Stimulated activated naive CD8-positive, alpha-beta T cell treated with anti-CD3 and anti-CD28 coated beads, Interleukin-15, Interleukin-2, amounts not matched to agents 100 U/mL and 50 U/mL, for 24 hours (primary cell): Measurements from ENCODE around the gene ADIRF.
"Not testable (repeated sequence)": the region's sequence is repeated elsewhere in the genome, so short reads cannot be mapped to it uniquely, and the experiment has no call there.

ENCODE experiments used
- ATAC-seq: fragments of 150-1000 bp; cut with Tn5 transposase; one replicate; pipeline ENCODE4 v1.10.0; 2021
- DNase-seq: peaks from one replicate; pipeline ENCODE4 v3.0.0; 2021

The ADIRF gene

DNA sequence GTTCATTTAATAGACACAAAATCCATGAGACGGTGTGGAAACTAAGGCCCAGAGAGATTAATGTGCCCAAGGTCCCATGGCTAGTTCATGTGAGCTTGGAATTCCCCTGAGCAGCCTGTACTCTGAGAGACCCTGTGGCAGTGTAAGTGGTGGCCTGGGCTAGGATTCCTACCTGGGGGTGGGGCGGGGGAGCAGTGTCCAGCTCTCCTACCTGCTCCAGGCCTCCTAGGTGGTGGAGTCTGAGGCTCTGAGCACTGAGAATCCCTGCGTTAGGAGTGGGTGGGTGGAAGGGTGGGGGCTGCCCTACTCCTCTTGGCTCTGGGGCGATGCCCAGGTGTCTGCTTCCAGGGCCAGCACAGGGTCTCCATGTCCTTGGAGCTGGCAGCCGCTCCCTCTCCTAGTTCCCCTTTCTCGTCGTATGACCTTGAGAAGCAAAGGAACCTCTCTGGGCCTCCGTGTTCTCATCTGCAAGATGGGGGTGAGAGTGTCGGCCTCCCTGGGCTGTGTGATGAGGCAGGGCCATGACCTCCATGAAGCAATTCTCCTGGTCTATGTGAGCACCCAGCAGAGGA, 7.3 kb upstream of the ADIRF start:
- no peak for DNase-seq
- no peak for ATAC-seq

GRCh38 chr10:86961481-86962091, 6.7 kb upstream of the ADIRF start:
- ATAC-seq, result no peak
- no peak for DNase-seq

DNA sequence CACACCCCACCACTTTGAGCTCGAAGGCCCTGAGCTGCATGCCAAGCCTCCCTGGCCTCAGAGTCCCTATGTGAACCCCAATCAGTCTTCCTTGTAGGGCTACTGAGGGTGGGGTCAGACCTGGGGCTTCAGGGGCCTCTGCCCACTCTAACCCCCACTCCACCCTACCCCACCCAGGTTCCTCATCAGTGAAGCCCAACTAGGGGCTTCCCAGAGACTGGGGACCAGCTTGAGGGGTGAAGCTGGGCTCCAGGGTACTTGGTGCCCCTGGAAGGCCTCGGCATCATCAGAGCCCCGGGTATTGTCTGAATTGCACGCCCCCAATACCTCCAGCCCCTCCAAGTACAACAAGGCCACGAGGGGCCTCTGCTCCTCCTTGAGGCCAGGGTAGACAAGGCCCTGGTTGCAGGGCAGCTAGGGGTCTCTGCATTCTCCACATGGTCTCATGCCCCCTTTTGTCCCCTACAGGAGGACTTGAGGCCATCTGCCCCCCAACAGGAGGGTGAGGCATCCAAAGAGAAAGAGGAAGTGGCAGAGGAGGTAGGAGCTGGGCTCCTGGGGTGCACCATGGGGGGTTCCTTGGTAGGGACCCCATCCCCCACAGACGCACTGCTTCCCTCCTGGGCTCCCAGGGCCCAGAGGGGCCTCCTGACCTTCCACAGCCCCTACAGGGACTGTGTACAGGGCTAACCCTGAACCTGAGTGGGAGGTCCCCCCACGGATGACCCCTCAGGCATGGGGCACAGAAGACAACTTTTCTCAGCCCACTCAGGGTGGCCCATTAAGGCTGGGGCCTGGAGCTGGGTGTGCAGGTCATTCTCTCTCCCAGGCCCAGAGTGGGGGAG, 5.9 kb upstream of the ADIRF start:
- no peak for ATAC-seq
- DNase-seq, result no peak

DNA sequence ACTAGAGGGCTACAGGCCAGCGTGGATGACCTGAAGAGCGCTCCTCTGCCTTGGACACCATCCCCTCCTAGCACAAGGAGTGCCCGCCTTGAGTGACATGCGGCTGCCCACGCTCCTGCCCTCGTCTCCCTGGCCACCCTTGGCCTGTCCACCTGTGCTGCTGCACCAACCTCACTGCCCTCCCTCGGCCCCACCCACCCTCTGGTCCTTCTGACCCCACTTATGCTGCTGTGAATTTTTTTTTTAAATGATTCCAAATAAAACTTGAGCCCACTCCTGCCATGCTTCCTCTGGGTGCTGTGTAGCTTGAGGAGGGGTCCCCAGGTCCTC, 5.3 kb upstream of the ADIRF start:
- ATAC-seq, result no peak
- DNase-seq, result no peak

- DNase-seq, result no peak
- no peak for ATAC-seq
Observed at GRCh38 chr10:86963341-86963919, 4.9 kb upstream of the ADIRF start.

DNA sequence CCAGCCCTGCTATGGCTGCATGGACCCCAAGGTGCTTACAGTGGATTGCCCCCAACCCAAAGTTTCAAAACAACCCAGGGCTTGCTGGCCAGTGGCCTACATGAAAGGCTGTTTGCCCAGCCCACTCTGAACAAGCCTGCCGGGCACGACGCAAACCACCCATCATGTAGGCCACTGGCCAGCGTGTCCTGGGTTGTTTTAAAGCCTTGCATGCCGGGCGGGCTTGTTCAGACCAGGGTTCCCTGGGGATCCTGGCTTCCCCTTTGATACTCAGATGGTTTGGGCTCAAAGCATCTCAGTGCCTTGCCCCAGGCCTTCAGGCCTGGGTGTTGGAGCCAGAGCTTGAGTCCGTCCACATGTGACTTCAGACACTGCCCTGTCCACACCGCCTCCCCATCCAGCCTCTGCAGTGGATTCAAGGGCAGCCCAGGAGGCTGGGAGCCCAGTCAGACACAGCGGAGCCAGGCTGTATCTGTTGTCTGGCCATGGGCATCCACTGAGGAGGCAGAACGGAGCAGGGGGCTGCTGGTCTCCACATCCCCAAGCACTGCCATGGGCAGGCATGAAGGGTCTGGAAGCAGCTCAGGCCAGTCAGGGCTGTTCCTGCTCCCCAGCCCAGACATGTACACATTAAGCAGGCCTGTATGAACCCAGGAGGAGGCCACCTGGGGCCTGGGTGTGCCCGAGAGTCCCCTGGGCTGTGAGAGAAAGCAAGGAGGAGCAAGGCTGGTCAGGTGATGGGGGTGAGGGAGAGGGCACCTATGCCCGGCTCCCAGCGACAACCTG, 4.0 kb upstream of the ADIRF start:
- no peak for ATAC-seq
- no peak for DNase-seq

- ATAC-seq, result no peak
- DNase-seq, result no peak
Observed at GRCh38 chr10:86964847-86965190, 3.5 kb upstream of the ADIRF start.

- ATAC-seq (peak; percentile 21), DNase-seq (no peak)
Observed at GRCh38 chr10:86965986-86966654, 2.2 kb upstream of the ADIRF start.

GRCh38 chr10:86967481-86967941, 771 bp upstream of the ADIRF start:
- DNase-seq (no peak), ATAC-seq (no peak)

DNA sequence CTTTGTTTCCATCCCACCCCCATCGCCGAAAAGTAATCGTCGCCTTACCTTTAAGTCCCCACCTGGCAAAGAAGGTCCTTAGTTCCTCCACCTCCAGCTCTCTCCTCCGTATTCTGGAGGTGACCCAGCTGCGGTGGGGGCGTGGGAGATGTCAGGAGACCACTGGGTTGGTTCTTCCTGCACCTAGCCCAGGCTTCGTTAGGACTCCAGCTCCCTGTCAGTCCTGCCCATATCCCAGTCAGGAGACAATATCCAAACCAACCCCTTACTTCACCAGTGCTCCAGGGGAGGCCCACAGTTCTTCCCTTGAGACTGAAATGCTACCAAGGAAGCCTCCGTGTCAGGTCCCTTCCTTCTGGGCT, 693 bp downstream of the ADIRF start:
- ATAC-seq, result no peak
- DNase-seq, result no peak

- DNase-seq, result no peak
- no peak for ATAC-seq
Observed at GRCh38 chr10:86969421-86970041, 1.2 kb downstream of the ADIRF start.

DNA sequence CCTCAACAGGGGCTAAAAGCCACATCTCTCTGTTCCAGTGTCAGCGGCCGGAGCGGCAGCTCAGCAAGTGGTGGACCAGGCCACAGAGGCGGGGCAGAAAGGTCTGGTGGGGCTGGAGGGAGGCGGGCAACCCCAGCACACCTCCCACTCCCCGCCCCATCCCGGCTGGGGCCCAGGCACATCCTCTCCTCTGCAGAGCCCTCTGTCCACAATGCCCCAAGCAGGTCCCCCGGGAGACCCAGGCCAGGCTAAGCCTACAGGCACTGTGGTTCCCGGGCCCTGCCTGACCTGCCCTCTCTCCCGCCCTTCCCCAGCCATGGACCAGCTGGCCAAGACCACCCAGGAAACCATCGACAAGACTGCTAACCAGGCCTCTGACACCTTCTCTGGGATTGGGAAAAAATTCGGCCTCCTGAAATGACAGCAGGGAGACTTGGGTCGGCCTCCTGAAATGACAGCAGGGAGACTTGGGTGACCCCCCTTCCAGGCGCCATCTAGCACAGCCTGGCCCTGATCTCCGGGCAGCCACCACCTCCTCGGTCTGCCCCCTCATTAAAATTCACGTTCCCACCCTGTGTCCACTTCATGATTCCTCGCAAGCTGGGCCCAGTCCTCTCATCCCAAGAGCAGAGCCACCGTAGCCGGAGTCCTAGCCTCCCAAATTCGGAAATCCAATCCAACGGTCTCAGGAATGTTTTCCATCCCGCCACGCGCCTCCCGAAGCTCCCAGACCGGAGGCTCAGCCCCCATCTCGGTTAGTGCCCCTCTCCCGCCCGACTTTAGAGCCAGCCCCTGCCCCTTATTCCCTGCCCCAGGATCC, 2.1 kb downstream of the ADIRF start:
- no peak for DNase-seq
- ATAC-seq, result no peak

GRCh38 chr10:86970982-86971231, 2.6 kb downstream of the ADIRF start:
- no peak for ATAC-seq
- DNase-seq, result no peak

DNA sequence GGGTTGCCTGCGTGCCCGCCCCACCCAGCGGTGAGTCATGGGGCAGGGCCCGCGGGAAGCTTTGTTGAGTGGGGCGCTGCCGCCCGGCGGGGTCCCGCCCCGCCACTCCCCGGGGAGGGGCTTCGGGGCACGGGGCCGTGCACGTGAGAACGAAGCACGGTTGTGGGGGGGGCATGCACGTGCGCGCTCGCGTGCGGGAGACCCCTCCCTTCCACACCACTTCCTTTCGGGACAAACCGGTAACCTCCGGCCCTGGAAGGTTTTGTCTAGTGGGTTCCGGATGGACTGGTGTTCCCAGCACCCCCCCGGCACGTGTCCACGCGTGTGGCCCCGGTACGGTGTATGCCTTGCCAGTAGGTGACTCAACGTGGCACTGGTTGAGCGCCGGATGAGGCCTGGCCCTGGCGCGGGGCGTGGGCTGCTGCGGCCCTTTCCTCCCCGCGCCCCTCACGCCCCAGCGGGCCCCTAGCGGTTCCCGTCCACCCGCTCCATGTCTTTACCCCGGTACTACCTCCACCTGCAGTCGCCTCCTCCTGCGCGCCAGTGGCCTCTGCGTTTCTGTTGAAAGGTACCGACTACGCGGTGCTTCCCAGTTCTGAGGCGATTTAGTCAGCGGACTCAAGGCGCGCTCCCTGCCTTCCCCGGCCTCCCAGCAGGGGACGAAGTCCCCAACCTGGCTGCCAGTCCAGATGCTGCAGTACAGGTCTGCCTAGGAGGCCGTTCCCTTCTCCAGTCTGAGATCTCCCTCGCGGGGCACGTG, 3.1 kb downstream of the ADIRF start:
- peak; percentile 83 for DNase-seq
- ATAC-seq, result peak; percentile 80

DNA sequence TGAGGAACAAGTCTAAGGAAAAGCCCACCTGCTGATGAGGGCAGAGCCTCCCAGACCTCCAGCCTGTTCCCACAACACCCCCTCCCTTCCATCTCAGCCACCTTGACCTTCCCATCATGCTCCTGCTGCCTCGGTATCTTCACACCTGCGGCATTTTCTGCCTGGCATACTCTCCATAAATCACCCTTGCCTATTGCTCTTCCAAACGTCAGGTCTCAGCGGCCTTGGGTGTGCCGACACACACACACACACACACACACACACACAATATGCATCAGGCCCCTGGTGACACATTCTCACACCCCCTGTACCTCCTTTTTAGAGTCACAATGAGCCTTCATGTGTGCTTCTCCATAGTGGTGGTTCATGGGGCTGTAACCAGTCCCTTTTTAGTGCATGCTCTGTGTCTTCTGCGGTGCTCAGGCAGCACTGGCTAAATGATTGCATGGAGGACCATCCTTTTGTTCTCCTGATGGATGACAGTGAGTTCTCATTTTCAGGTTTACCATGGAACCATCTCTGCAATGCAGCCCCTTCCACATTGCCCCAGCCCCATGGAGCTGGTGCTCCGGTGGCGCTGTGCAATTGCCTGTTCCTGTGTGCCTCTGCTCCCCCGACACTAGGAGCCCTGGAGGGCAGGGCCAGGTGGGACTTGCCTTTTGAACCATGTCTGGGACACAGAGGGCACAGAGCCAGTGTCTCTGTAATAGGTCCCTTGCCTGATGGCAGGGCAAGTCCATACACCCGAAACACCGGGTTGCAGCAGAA, 4.5 kb downstream of the ADIRF start:
- ATAC-seq (no peak), DNase-seq (no peak)

- no peak for DNase-seq
- no peak for ATAC-seq
Observed at GRCh38 chr10:86974484-86974883, 6.2 kb downstream of the ADIRF start.

GRCh38 chr10:86976362-86977056, 8.2 kb downstream of the ADIRF start:
- no peak for ATAC-seq
- DNase-seq, result no peak

DNA sequence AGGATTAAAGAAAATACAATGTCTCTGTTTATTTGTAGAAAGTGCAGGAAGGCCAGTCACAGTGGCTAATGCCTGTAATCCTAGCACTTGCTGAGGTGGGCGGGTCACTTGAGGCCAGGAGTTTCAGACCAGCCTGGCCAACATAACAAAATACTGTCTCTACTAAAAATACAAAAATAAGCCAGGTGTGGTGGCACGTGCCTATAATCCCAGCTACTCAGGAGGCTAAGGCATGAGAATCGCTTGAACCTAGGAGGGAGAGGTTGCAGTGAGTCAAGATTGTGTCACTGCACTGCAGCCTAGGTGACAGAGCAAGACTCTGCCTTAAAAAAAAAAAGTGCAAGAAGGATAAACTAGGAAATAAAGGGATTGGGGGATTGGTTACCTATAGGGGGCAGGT, 10.2 kb downstream of the ADIRF start:
- ATAC-seq, DNase-seq: not testable (repeated sequence)

- DNase-seq, result no peak
- ATAC-seq, result no peak
Observed at GRCh38 chr10:86979296-86979818, 11.1 kb downstream of the ADIRF start.
